ENCODE measurements around the gene DDIT4. TPM values are rescaled to one million over a fixed set of nuclear protein-coding genes. Genes with fewer than 3 reads are reported as not detected.

The DDIT4 gene
- total and polyA plus RNA-seq, 9 of the 15 experiments (the other 6 are each of a cell fraction or from before 2014, with no cell fraction given), result 8.2 to 675 (median 159) TPM

DNA sequence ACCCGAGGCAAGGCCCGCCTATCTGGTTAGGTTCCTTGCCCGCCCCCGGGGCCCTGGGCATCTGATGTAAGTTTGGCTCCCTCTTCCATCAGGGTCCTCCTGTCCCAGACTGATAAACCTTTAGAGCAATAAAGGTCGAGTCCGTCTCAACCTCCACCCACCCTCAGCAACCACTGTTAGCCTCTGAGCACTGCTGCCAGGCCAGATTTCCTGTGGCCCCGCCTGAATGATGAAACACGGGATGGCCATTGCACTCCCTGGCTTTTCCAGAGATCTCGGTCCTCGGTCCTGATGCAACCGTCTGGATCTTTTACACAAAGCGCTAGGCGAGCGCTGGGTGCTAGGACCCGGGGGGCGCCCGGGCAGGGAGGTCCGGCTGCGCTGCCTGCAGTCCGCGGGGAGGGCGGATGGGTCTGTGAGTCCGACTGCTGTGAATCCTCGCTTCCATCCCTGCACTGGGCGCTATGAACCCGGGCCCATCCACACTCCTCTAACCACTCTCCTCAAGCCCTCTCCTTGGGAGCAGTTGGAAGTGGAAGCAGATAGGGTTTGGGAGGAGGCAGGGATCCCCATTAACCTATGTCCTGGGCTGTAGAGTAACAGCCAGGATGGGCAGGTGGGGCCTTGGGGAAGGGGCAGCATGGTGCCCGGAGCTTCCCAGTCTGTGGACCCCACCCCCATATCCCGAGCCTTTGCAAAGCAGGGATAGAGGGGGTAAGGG, 875 bp upstream of the DDIT4 start (continued):
- TF ChIP-seq MTA1 (IDR thresholded peaks at IDR 0.05; ENCODE audit: borderline replicate concordance) (peak; percentile 78), HMGN3 (IDR thresholded peaks at IDR 0.05; ENCODE audit: borderline replicate concordance, extremely low read depth, insufficient read length, low read depth, low read length) (peak; percentile 98), ZHX1 (conservative IDR thresholded peaks at IDR 0.05; ENCODE audit: low read length) (peak; percentile 53; the same call in 1 of the 2 replicates), ZNF764 (CRISPR knock-in tag; IDR thresholded peaks at IDR 0.05; ENCODE audit: low read depth) (no peak), ZNF124 (CRISPR knock-in tag; IDR thresholded peaks at IDR 0.05) (no peak), FIP1L1 (IDR thresholded peaks at IDR 0.05; ENCODE audit: low read depth, low read length, poor library complexity, severe bottlenecking) (no peak), ZNF140 (CRISPR knock-in tag; IDR thresholded peaks at IDR 0.05) (no peak), ZNF197 (CRISPR knock-in tag; IDR thresholded peaks at IDR 0.05; ENCODE audit: low read depth) (no peak), ZNF280B (CRISPR knock-in tag; IDR thresholded peaks at IDR 0.05) (0 out of 2 replicates have a peak, but pooled peaks have one; percentile 72), NR3C1 (CRISPR knock-in tag; IDR thresholded peaks at IDR 0.05) (no peak), ZNF778 (CRISPR knock-in tag; IDR thresholded peaks at IDR 0.05) (no peak), SMAD2 (IDR thresholded peaks at IDR 0.05; ENCODE audit: low read depth, low read length) (no peak), MEF2A (IDR thresholded peaks at IDR 0.05; ENCODE audit: control insufficient read depth, low read depth, low read length) (peak; percentile 59; the same call in 1 of the 2 replicates)
- TF ChIP-seq, protein P1, sequence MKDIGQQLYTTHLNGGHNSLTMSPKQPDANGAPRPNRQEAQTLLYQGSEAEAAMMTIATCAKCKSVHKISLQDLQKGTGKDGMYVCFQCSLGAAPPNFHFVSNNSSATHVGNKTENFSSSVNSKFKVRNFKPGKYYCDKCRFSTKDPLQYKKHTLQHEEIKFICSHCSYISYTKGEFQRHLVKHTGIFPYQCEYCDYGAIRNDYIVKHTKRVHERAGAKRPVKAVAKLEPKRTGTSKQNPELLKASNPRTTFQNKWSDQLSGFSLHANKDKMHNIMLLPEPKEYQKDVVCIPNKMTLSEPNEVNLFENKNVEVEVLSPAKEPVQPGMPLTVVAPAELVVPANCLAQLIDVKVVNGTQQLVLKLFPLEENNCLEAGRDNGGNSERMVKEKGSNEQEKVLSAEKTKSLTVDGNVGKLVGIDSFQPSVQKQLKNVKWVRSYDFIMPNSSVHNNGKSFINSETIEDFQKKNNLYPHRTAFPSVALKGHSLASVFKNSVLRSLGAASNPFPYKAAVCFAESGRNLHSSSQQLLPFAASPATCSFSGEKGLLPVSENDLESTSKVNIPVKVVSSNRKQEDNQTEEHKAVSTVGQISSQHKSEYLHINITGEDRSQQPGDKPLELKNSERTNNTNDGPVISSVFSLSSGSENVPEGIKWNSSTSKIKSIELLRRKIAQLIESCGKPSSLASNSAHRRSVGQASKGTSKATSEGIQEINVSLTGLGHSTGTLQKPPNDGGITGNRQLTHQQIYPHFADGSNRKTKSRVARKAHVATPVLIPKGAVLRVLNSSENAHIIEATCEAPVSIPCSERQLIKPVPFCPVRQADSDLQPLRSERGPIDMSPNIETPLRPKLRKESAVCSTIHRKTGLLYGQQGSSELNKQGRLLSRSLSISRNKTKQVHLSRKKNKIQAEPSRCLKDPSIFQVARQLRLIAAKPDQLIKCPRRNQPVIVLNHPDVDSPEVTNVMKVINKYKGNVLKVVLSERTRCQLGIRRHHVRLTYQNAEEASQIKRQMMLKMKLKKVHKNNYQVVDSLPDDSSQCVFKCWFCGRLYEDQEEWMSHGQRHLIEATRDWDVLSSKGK (CRISPR knock-in tag; IDR thresholded peaks at IDR 0.05), result no peak
- TF ChIP-seq, protein P2, sequence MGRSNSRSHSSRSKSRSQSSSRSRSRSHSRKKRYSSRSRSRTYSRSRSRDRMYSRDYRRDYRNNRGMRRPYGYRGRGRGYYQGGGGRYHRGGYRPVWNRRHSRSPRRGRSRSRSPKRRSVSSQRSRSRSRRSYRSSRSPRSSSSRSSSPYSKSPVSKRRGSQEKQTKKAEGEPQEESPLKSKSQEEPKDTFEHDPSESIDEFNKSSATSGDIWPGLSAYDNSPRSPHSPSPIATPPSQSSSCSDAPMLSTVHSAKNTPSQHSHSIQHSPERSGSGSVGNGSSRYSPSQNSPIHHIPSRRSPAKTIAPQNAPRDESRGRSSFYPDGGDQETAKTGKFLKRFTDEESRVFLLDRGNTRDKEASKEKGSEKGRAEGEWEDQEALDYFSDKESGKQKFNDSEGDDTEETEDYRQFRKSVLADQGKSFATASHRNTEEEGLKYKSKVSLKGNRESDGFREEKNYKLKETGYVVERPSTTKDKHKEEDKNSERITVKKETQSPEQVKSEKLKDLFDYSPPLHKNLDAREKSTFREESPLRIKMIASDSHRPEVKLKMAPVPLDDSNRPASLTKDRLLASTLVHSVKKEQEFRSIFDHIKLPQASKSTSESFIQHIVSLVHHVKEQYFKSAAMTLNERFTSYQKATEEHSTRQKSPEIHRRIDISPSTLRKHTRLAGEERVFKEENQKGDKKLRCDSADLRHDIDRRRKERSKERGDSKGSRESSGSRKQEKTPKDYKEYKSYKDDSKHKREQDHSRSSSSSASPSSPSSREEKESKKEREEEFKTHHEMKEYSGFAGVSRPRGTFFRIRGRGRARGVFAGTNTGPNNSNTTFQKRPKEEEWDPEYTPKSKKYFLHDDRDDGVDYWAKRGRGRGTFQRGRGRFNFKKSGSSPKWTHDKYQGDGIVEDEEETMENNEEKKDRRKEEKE (IDR thresholded peaks at IDR 0.05; ENCODE audit: borderline replicate concordance in 1 of 2, control insufficient read depth in 1 of 2, low read depth in 2 of 2, low read length in 1 of 2), result no peak
